ENCODE results near the gene CXCL6. TPM values are rescaled to one million over a fixed set of nuclear protein-coding genes. Genes with fewer than 3 reads are reported as not detected.

The CXCL6 gene
- total RNA-seq, 4 donors from 2014 or later, result not detected

DNA sequence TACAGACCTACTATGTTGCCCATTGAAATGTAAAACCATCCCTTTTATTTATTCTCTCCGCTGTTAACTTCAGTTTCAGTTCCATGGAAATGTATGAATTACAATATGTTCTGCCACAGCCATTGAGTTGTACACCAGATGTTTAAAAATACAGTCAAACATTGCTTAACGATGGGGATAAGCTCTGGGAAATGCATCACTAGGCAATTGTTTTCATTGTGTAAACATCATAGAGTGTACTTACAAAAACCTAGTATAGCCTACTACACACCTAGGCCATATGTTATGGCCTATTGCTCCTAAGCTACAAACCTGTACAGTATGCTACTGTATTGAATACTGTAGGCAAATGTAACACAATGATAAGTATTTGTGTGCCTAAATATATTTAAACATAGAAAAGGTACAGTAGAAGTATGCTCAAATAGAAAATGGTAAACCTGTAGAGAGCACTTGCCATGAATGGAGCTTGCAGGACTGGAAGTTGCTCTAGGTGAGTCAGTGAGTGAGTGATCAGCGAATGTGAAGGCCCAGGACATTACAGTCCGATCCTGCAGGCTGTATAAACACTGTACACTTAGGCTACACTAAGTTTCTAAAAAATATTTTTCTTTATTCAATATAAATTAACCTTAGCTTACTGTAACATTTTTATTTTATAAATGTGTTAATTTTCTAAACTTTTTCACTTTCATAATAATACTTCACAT lies 13.9 kb downstream of the CXCL6 start:
- no peaks in the 10 kb centered on the region for H3K9me3 ChIP-seq
- in situ Hi-C loops (cut with MboI; ENCODE audit: low pct_ligation_motif_present in 1 of 4, low pct_unique_long_range_greater_than_20kb in 1 of 4, low sequenced_read_pairs in 3 of 4), result loop anchor here in 1 of 4 donors (25.0 kb wide), 1 partner anchor 287 kb away; no protein-coding TSS in a partner anchor
- H3K27ac ChIP-seq, result no peak overlapping the region
- peaks cover 0 to 6% (median 0%) of the 10 kb centered on the region in 4 donors for H3K4me1 ChIP-seq
- DNase-seq, result no peak
- 69 to 75% methylated on average over 4 of the region's 4 CpGs for WGBS, 2 donors (ENCODE audit: low coverage in 1 of 2)
- H3K36me3 ChIP-seq, result no peaks in the 10 kb centered on the region
- intact Hi-C loops (cut with DNase I; ENCODE audit: low total_unique reads), result no loop called here
- no peak for TF ChIP-seq EP300 (IDR thresholded peaks at IDR 0.05; ENCODE audit: low read depth)
- no peak for TF ChIP-seq CTCF (IDR thresholded peaks at IDR 0.05)
- TF ChIP-seq POLR2AphosphoS5 (IDR thresholded peaks at IDR 0.05), result no peak
- no peak for TF ChIP-seq POLR2A (IDR thresholded peaks at IDR 0.05)
- no peak overlapping the region for H3K4me3 ChIP-seq
- peaks cover 4% of the 10 kb centered on the region for H3K27me3 ChIP-seq

DNA sequence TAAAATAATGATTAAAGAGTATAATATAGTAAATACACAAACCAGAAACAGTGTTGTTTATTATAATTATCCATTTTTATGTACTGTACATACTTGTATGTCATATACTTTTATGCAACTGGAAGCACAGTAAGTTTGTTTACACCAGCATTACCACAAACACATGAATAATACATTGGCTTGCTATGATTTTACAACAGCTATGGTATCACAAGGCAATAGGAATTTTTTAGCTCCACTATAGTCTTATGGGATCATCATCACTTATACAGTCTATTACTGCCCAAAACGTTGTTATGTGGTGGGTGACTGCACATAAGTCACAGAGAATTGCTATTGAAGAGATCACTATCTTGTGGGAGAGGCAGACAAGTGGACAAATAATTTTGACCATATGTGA lies 14.8 kb downstream of the CXCL6 start:
- WGBS, 2 donors (ENCODE audit: low coverage in 1 of 2), result 62 to 65% methylated on average over 1 of the region's 1 CpG
- Histone ChIP-seq H3K27ac (no peak overlapping the region), H3K27me3 (peaks cover 4% of the 10 kb centered on the region), H3K4me1 (peaks cover 0 to 6% (median 0%) of the 10 kb centered on the region in 4 donors), H3K36me3 (no peaks in the 10 kb centered on the region), H3K9me3 (no peaks in the 10 kb centered on the region), H3K4me3 (no peak overlapping the region)
- intact Hi-C loops (cut with DNase I; ENCODE audit: low total_unique reads) (no loop called here), in situ Hi-C loops (cut with MboI; ENCODE audit: low pct_ligation_motif_present in 1 of 4, low pct_unique_long_range_greater_than_20kb in 1 of 4, low sequenced_read_pairs in 3 of 4) (loop anchor here in 1 of 4 donors (25.0 kb wide), 1 partner anchor 286 kb away; no protein-coding TSS in a partner anchor)
- DNase-seq, result no peak
- TF ChIP-seq POLR2AphosphoS5 (IDR thresholded peaks at IDR 0.05) (no peak), CTCF (IDR thresholded peaks at IDR 0.05) (no peak), POLR2A (IDR thresholded peaks at IDR 0.05) (no peak), EP300 (IDR thresholded peaks at IDR 0.05; ENCODE audit: low read depth) (no peak)

DNA sequence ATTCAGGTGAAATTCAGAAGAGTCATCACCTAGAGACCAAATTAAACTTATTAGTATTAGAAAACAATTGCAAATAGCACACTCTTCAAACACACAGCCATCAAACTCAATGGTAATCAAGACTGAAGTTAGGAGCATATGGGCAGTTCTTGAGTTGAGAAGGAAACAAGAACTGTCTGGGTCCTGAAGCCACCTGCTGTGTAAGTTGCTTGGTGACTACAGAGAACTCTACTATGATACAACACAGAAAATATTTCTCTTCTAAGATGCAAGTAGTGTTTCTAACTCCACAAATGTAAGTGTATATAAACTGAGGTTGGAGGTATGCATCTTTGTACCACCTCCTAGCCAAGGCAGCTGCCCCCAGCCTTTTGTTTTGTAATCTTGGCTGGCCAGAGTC lies 16.3 kb downstream of the CXCL6 start:
- Histone ChIP-seq H3K4me1 (peaks cover 0 to 6% (median 0%) of the 10 kb centered on the region in 4 donors), H3K36me3 (no peaks in the 10 kb centered on the region), H3K27me3 (peaks cover 4% of the 10 kb centered on the region), H3K4me3 (no peak overlapping the region), H3K27ac (no peak overlapping the region), H3K9me3 (no peaks in the 10 kb centered on the region)
- no peak for DNase-seq
- intact Hi-C loops (cut with DNase I; ENCODE audit: low total_unique reads) (no loop called here), in situ Hi-C loops (cut with MboI; ENCODE audit: low pct_ligation_motif_present in 1 of 4, low pct_unique_long_range_greater_than_20kb in 1 of 4, low sequenced_read_pairs in 3 of 4) (loop anchor here in 1 of 4 donors (25.0 kb wide), 1 partner anchor 285 kb away; no protein-coding TSS in a partner anchor)
- TF ChIP-seq POLR2A (IDR thresholded peaks at IDR 0.05) (no peak), EP300 (IDR thresholded peaks at IDR 0.05; ENCODE audit: low read depth) (no peak), POLR2AphosphoS5 (IDR thresholded peaks at IDR 0.05) (no peak), CTCF (IDR thresholded peaks at IDR 0.05) (no peak)

GRCh38 chr4:73853246-73853704 lies 16.8 kb downstream of the CXCL6 start, which contains the start of gene PF4V1:
Gene PF4V1 (plus strand): TSS chr4:73853296. CDS start chr4:73853363, 67 bp downstream.
- Histone ChIP-seq H3K36me3 (no peaks in the 10 kb centered on the region), H3K9me3 (no peaks in the 10 kb centered on the region), H3K4me3 (peak within 1 kb of the TSS in 1 of 4 donors; percentile 13), H3K27ac (no peak within 1 kb of the TSS), H3K4me1 (peaks cover 0 to 6% (median 0%) of the 10 kb centered on the region in 4 donors), H3K27me3 (peaks cover 4% of the 10 kb centered on the region)
- peak in 3 of 5 experiments; percentile 6 to 18 (median 15) for TF ChIP-seq CTCF (IDR thresholded peaks at IDR 0.05)
- no peak for TF ChIP-seq POLR2A (IDR thresholded peaks at IDR 0.05)
- no peak for TF ChIP-seq POLR2AphosphoS5 (IDR thresholded peaks at IDR 0.05)
- WGBS, 2 donors (ENCODE audit: low coverage in 1 of 2), result 40 to 52% methylated on average over 1 to 17 of the region's 22 CpGs
- intact Hi-C loops (cut with DNase I; ENCODE audit: low total_unique reads), result no loop called here
- DNase-seq, result peak; percentile 22
- in situ Hi-C loops (cut with MboI; ENCODE audit: low pct_ligation_motif_present in 1 of 4, low pct_unique_long_range_greater_than_20kb in 1 of 4, low sequenced_read_pairs in 3 of 4), result loop anchor here in 1 of 4 donors (25.0 kb wide), 1 partner anchor 284 kb away; no protein-coding TSS in a partner anchor

All from transverse colon (tissue), 4 donors.